Measurements from ENCODE around the gene TMIE. TPM values are rescaled to one million over a fixed set of nuclear protein-coding genes. Genes with fewer than 3 reads are reported as not detected.

Gene TMIE
- polyA plus RNA-seq, 1 experiment, result not detected

DNA sequence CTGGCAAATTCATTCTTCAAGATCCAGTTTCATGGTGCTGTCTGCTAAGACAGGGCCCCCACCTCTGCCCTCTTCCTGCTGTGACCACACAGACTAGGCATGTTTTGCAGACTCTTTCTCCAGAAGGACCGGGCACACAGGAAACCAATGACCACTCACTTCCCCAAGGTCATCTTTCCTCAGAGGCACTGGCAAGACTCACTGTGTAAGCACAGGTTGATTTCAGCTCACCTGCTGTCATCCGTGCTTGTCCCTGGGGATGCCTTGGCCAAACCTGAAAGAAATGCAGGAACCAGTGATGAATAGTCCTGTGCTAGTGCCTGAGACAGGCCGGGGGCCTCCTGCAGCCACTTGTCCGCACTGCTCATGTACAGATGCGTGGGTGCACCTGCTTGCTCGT is 41.2 kb upstream of the TMIE start:
- TF ChIP-seq, protein P1, sequence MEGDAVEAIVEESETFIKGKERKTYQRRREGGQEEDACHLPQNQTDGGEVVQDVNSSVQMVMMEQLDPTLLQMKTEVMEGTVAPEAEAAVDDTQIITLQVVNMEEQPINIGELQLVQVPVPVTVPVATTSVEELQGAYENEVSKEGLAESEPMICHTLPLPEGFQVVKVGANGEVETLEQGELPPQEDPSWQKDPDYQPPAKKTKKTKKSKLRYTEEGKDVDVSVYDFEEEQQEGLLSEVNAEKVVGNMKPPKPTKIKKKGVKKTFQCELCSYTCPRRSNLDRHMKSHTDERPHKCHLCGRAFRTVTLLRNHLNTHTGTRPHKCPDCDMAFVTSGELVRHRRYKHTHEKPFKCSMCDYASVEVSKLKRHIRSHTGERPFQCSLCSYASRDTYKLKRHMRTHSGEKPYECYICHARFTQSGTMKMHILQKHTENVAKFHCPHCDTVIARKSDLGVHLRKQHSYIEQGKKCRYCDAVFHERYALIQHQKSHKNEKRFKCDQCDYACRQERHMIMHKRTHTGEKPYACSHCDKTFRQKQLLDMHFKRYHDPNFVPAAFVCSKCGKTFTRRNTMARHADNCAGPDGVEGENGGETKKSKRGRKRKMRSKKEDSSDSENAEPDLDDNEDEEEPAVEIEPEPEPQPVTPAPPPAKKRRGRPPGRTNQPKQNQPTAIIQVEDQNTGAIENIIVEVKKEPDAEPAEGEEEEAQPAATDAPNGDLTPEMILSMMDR (IDR thresholded peaks at IDR 0.05; ENCODE audit: low read depth, low read length), result no peak
- no peak for DNase-seq (ENCODE audit: low read depth, low spot score)
- ChIA-PET POLR2A (no interaction called here), CTCF (no interaction called here)
- Histone ChIP-seq H3K27ac (ENCODE audit: low read depth, low read length) (no peak overlapping the region), H3K27me3 (ENCODE audit: control insufficient read depth, insufficient read depth, low read length) (peaks cover 7% of the 10 kb centered on the region), H3K9me3 (ENCODE audit: control insufficient read depth, insufficient read depth, low read length) (no peaks in the 10 kb centered on the region; the same call in 1 of the 2 replicates), H3K4me3 (ENCODE audit: low read depth, low read length) (no peak overlapping the region)

DNA sequence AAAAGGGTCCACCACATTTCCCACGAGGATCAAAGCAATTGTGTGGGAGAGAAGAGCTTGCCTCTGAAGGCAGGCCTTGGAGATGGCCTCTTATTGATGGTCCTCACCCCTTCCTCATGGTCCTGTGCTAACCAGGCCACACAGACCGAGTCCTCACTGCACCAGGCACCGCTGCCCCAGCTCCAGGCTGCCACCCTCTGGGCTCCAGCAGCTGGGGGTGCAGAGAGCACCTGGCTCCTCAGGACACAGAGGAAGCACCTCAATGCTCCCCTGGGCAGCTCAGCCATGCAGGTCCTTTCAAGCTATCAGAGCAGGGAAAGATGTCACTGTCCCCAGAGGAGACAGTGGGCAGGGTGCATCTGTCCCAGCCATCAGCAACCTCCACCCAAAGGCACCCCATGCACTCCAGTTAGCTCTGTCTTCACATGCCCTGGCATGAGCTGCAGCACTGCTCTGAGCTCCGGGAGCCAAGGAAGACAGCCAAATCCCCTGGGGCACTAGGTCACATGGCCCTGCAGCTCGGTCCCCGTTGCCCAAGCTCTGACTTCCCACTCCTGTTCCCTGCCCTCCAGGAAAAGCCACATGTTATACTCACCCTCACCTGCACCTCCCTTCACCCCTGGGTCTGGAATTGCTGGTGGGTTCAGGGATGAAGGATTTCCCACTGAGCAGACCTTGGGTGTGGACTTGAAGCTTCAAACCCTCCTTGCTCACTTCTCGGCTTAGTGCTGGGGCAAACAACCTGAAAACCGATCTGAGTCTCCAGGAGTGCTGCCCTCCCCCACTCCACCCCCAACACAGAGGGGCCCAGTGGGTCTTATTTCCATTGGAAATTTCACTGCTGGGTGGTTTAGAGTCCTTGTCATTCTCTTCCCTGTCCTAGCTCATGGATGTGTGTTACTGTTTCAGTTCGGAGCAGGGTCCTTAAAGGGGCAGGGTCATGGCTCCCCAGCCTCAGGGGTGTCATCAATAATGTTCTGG is 40.4 kb upstream of the TMIE start:
- no peak overlapping the region for H3K27ac ChIP-seq (ENCODE audit: low read depth, low read length)
- H3K9me3 ChIP-seq (ENCODE audit: control insufficient read depth, insufficient read depth, low read length), result no peaks in the 10 kb centered on the region; the same call in 1 of the 2 replicates
- ChIA-PET POLR2A (no interaction called here), CTCF (no interaction called here)
- peaks cover 10% of the 10 kb centered on the region for H3K27me3 ChIP-seq (ENCODE audit: control insufficient read depth, insufficient read depth, low read length)
- TF ChIP-seq, protein P1 (IDR thresholded peaks at IDR 0.05; ENCODE audit: low read depth, low read length), result no peak
- no peak for DNase-seq (ENCODE audit: low read depth, low spot score)
- no peak overlapping the region for H3K4me3 ChIP-seq (ENCODE audit: low read depth, low read length)

DNA sequence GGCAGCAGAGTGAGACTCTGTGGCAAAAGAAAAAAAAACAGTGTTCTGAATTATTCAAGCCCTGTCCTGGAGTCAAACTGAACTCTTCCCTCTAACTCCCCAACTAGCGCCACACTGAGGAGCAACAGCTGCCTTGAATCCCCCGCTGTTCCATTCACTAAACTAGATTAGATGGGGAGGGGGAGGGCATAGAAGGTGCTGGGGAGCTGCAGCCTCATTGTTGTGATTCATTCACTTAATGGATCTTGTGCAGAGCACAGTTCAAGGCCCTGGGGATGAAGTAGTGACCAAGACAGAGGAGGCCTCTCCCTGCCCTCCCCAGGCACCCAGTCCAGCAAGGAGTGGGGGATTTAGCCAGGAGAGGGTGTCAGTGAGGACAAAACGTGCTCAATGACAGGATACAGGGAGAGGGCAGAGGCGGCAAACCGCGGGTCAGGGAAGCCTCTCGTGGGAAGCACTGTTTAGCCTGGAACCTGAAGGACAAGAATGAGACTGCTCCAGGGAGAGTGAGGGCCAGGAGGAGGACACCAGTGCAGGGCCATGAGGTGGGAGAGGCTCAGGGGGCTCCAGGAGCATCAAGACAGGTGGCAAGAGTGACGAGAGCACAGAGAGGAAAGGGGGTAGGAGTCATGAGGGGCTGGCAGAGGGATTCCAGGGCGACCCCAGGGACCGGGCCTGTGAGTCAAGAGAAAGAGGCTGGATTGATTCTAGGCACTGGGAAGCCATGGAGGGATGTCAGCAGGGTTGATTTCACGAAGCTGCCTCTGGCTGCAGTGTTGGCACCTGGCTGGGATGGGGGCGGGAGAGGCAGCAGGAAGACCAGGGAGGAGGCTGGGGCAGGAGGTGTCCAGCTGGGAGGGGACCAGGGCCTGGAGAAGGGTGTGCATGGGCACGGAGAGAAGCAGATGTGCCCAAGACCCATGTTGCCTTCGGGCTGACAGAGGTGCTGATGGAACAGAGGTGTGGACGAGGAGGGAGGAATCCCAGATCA is 39.1 kb upstream of the TMIE start:
- Histone ChIP-seq H3K4me3 (ENCODE audit: low read depth, low read length) (no peak overlapping the region), H3K27ac (ENCODE audit: low read depth, low read length) (no peak overlapping the region), H3K27me3 (ENCODE audit: control insufficient read depth, insufficient read depth, low read length) (peaks cover 10% of the 10 kb centered on the region), H3K9me3 (ENCODE audit: control insufficient read depth, insufficient read depth, low read length) (no peaks in the 10 kb centered on the region; the same call in 1 of the 2 replicates)
- DNase-seq (ENCODE audit: low read depth, low spot score), result no peak
- CTCF ChIA-PET, result interaction anchor here (1.8 kb wide), 1 partner anchor 173 kb away, joined by 7 read pairs; no protein-coding TSS in a partner anchor
- POLR2A ChIA-PET, result no interaction called here
- TF ChIP-seq, protein P1 (IDR thresholded peaks at IDR 0.05; ENCODE audit: low read depth, low read length), result no peak

DNA sequence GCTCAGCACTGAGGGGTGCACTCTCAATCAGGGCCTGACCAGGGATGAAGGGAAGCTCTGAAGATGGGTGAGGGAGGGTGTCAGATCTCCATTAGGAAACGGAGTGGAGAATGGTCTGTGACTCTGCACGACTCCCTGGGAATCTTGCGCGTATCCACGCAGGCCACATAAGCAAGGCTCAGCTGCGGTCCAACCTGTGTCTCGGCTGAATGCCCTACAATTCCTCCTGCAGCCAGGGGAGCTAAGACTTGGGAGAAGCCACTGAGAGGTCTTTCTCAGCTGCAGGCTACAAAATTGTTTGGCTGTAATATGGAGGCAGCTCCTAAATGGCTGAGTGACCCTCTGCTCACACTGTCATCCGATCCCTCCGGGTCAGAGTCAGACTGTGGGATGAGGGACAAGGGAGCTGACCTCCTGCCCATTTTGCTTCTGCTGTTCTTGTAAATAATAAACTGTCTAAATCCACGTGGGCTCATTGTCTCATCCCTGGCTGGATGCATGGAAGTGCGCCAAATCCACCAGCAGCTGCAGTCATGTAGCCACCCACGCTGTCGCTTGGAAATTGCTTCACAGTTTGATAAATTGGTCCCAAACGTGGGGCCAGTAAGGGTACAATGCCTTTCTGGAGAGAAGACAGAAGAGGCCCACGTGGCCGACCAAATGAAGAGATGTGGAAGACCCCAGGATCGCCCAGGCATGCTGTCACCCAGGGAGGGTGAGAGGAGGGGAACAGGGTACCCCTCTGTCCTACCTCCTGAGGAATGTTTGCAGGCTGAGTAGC is 38.2 kb upstream of the TMIE start:
- TF ChIP-seq, protein P1 (IDR thresholded peaks at IDR 0.05; ENCODE audit: low read depth, low read length), result no peak
- Histone ChIP-seq H3K27ac (ENCODE audit: low read depth, low read length) (no peak overlapping the region), H3K9me3 (ENCODE audit: control insufficient read depth, insufficient read depth, low read length) (no peaks in the 10 kb centered on the region; the same call in 1 of the 2 replicates), H3K27me3 (ENCODE audit: control insufficient read depth, insufficient read depth, low read length) (peaks cover 13% of the 10 kb centered on the region), H3K4me3 (ENCODE audit: low read depth, low read length) (no peak overlapping the region)
- CTCF ChIA-PET, result interaction anchor here (1.8 kb wide), 1 partner anchor 174 kb away, joined by 7 read pairs; no protein-coding TSS in a partner anchor
- POLR2A ChIA-PET, result no interaction called here
- no peak for DNase-seq (ENCODE audit: low read depth, low spot score)
